ENCODE measurements around the gene GLP2R.

GRCh38 chr17:9776911-9777310 is 48.8 kb upstream of the GLP2R start:
- TF ChIP-seq IRF1 (CRISPR knock-in tag; IDR thresholded peaks at IDR 0.05) (no peak), GABPB1 (CRISPR knock-in tag; IDR thresholded peaks at IDR 0.05) (no peak), PRRX2 (CRISPR knock-in tag; IDR thresholded peaks at IDR 0.05) (no peak), ATF2 (CRISPR knock-in tag; IDR thresholded peaks at IDR 0.05; ENCODE audit: borderline replicate concordance, low read depth) (no peak), PRDM15 (CRISPR knock-in tag; IDR thresholded peaks at IDR 0.05) (no peak), ELF4 (CRISPR knock-in tag; IDR thresholded peaks at IDR 0.05; ENCODE audit: low read depth) (no peak), CTCF (IDR thresholded peaks at IDR 0.05) (no peak)
- TF ChIP-seq, protein P1, sequence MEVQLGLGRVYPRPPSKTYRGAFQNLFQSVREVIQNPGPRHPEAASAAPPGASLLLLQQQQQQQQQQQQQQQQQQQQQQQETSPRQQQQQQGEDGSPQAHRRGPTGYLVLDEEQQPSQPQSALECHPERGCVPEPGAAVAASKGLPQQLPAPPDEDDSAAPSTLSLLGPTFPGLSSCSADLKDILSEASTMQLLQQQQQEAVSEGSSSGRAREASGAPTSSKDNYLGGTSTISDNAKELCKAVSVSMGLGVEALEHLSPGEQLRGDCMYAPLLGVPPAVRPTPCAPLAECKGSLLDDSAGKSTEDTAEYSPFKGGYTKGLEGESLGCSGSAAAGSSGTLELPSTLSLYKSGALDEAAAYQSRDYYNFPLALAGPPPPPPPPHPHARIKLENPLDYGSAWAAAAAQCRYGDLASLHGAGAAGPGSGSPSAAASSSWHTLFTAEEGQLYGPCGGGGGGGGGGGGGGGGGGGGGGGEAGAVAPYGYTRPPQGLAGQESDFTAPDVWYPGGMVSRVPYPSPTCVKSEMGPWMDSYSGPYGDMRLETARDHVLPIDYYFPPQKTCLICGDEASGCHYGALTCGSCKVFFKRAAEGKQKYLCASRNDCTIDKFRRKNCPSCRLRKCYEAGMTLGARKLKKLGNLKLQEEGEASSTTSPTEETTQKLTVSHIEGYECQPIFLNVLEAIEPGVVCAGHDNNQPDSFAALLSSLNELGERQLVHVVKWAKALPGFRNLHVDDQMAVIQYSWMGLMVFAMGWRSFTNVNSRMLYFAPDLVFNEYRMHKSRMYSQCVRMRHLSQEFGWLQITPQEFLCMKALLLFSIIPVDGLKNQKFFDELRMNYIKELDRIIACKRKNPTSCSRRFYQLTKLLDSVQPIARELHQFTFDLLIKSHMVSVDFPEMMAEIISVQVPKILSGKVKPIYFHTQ (CRISPR knock-in tag; IDR thresholded peaks at IDR 0.05): no peak
- TF ChIP-seq, protein P2, sequence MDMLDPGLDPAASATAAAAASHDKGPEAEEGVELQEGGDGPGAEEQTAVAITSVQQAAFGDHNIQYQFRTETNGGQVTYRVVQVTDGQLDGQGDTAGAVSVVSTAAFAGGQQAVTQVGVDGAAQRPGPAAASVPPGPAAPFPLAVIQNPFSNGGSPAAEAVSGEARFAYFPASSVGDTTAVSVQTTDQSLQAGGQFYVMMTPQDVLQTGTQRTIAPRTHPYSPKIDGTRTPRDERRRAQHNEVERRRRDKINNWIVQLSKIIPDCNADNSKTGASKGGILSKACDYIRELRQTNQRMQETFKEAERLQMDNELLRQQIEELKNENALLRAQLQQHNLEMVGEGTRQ (CRISPR knock-in tag; IDR thresholded peaks at IDR 0.05): no peak
